ENCODE results near the gene LRP5. TPM values are rescaled to one million over a fixed set of nuclear protein-coding genes. Genes with fewer than 3 reads are reported as not detected.
"Not testable (repeated sequence)": the region's sequence is repeated elsewhere in the genome, so short reads cannot be mapped to it uniquely, and the experiment has no call there.

LRP5 gene
- total RNA-seq, 1 donor from 2014 or later = 9.4 TPM

DNA sequence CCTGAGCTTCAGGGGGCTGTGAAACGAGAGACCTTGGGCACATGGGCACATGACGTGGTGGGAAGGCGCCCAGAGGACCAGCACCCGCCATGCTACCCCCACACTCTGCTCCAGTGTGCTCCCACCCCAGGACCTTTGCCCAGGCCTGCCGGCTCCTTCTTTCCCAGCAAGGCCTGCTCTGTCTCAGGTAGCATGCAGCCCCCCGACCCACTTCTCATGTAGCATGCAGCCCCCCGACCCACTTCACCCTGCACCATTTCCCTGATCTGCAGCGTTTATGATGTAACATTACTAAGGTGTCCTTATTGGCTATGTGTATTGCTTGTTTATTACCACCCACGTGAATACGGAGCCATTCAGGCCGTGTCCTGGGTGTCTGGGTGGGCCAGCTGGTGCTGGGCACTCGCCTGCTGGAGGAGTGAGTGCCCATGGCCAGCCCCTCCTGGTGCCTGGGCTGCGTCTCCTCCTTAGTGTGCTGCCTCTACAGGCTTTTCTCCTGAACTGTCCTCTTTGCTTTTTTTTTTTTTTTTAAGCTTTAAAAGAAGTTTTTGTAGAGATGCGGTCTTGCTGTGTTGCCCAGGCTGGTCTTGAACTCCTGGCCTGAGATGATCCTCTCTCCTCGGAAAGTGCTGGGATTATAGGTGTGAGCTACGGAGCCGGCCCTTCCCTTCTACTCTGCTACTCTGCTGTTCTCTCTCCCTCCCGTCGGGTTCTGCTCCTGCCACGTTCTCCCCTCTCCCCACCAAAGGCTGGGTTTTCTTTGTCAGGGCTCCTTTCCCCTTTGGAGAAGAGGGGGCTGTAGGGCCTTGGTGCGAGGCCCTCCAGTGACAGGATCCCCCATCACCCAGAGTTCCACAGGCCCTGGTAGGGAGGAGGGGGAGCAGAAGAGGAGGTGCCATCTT lies 29.4 kb downstream of the LRP5 start:
- Mint-ChIP-seq H3K9me3 (no peaks in the 10 kb centered on the region), H3K36me3 (ENCODE audit: low read depth) (no peaks in the 10 kb centered on the region), H3K4me3 (ENCODE audit: low read depth) (no peak overlapping the region), H3K27ac (no peak overlapping the region), H3K4me1 (ENCODE audit: low read depth) (peaks cover 37% of the 10 kb centered on the region), H3K27me3 (ENCODE audit: low read depth) (no peaks in the 10 kb centered on the region)
- intact Hi-C loops (cut with micrococcal nuclease) = no loop called here
- no peak for DNase-seq (ENCODE audit: low spot score)

DNA sequence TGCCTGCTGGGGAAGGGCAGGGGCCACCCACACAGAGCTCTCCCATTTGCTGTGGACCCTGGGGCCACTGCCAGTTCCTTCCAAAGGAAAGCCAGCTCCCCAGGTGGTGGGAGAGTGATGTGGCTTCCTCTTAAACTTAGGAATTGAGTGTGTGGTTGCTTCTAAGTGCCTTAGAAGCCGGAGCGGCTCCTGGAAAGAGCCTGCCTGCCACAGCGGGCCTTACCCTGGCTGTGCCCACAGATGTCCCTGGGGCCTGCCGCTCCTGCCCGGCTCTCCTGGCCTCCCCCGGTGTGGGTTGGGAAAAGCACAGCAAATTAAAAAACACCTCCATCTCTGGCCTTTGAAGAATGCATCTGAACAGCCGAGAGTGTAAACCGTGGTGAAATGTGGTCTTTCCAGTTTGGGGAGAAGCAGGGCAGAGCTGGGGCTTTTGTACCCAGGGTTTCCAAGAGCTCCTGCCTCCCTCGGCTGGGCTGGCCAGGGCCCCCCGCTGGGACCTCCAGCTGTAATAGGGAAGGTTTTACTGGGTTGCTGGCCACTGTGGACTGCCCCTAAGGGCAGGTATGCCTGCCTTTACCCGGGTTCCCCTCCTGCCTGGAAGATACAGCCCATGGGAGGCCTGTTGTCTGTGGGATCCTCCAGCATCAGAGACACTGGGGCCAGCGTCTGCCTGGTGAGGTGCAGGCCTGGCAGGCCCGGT lies 30.2 kb downstream of the LRP5 start:
- intact Hi-C loops (cut with micrococcal nuclease) = no loop called here

DNA sequence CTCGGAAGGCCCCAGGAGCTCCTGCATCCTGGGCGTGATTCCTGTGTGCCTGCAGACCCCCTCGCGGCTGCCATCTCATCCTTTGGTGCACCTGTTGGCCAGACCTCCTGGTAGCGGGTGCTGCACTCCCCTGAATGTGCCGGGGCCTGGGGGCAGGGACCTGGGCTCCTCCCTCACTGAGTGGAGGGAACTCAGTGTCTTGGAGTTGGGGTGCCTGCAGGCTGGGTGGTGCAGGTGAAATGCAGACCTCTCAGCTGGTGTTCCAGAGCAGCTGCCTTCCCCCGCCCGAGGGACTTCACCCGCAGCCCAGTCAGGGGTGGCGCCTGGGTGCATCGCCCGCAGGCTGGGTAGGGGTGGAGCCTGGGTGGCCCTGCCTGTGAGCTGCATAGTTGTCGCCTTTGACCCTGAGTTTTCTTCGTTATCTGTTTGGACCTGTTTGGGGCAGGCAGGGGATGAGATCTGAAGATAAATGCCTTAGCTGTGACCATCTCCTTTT lies 31.4 kb downstream of the LRP5 start:
- no peaks in the 10 kb centered on the region for H3K36me3 Mint-ChIP-seq (ENCODE audit: low read depth)
- H3K9me3 Mint-ChIP-seq = no peaks in the 10 kb centered on the region
- intact Hi-C loops (cut with micrococcal nuclease) = no loop called here
- DNase-seq (ENCODE audit: low spot score) = no peak
- H3K4me3 Mint-ChIP-seq (ENCODE audit: low read depth) = no peak overlapping the region
- no peak overlapping the region for H3K27ac Mint-ChIP-seq
- peaks cover 21% of the 10 kb centered on the region for H3K4me1 Mint-ChIP-seq (ENCODE audit: low read depth)
- H3K27me3 Mint-ChIP-seq (ENCODE audit: low read depth) = no peaks in the 10 kb centered on the region

More for the DNA sequence above, 30.2 kb downstream of the LRP5 start:
- no peak overlapping the region for H3K4me3 Mint-ChIP-seq (ENCODE audit: low read depth)
- no peaks in the 10 kb centered on the region for H3K27me3 Mint-ChIP-seq (ENCODE audit: low read depth)
- H3K9me3 Mint-ChIP-seq = no peaks in the 10 kb centered on the region
- no peak overlapping the region for H3K27ac Mint-ChIP-seq
- H3K36me3 Mint-ChIP-seq (ENCODE audit: low read depth) = no peaks in the 10 kb centered on the region
- DNase-seq (ENCODE audit: low spot score) = no peak
- peaks cover 29% of the 10 kb centered on the region for H3K4me1 Mint-ChIP-seq (ENCODE audit: low read depth)

DNA sequence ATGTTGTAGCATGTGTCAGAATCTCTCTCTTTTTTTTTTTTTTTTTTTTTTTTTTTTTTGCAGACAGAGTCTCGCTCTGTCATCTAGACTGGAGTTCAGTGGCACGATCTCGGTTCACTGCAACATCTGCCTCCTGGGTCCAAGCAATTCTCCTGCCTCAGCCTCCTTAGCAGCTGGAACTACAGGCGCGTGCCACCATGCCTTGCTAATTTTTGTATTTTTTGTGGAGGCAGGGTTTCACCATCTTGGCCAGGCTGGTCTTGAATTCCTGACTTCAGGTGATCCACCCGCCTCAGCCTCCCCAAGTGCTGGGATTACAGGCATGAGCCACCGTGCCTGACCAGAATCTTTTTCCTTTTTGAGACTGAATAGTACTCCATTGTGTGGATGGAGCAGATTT lies 32.4 kb downstream of the LRP5 start:
- H3K36me3 Mint-ChIP-seq (ENCODE audit: low read depth); intact Hi-C loops (cut with micrococcal nuclease); H3K27ac Mint-ChIP-seq; H3K9me3 Mint-ChIP-seq; DNase-seq (ENCODE audit: low spot score); H3K4me3 Mint-ChIP-seq (ENCODE audit: low read depth); H3K27me3 Mint-ChIP-seq (ENCODE audit: low read depth): not testable (repeated sequence)
- H3K4me1 Mint-ChIP-seq (ENCODE audit: low read depth) = peaks cover 18% of the 10 kb centered on the region

DNA sequence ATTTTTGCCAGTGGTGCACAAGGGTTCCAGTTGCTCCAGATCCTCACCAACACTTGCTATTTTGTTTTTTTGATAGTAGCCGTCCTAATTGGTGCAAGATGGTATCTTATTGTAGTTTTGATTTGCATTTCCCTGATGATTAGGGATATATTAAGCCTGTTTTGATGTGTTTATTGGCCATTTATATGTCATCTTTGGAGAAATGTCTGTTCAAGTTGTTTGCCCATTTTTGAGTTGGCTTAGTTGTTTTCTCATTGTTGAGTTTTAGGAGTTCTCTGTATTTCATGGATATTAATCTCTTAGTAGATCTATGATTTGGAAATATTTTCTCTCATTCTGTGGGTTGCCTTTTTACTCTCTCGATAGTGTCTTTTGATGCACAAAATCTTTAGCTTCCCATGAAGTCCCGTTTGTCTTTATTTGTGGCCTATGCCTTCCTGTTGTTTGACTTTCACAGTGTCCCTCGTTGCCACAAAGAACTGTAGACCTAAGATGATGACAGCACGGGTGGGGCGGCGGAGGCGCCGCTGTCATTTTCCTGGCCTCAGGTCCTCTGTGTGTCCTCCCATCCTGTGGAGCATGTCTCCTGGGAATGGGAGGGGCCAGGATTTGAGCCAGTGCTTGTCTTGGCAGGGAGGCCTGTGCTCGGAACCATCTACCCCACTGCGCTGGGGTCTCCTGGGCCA lies 33.5 kb downstream of the LRP5 start:
- Mint-ChIP-seq H3K4me3 (ENCODE audit: low read depth) (no peak overlapping the region), H3K9me3 (no peaks in the 10 kb centered on the region), H3K36me3 (ENCODE audit: low read depth) (no peaks in the 10 kb centered on the region), H3K4me1 (ENCODE audit: low read depth) (peaks cover 10% of the 10 kb centered on the region), H3K27me3 (ENCODE audit: low read depth) (no peaks in the 10 kb centered on the region), H3K27ac (no peak overlapping the region)
- intact Hi-C loops (cut with micrococcal nuclease) = no loop called here
- no peak for DNase-seq (ENCODE audit: low spot score)

DNA sequence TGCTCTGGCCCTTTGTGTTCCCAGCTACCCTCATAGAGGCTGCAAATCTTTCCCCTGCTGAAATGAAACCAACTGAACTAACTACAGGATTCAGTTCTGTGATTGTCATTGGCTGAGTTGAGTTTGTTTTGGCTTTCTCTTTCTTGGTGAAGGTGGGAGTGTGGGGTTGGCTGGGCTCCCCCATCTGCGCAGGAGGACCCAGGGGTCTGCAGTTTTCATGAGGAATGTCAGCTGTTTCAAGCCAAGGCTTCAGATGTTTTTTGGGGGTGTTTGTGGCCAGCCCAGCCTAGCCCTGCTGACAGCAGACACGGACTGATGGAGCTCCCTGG lies 34.0 kb downstream of the LRP5 start:
- DNase-seq (ENCODE audit: low spot score) = no peak
- Mint-ChIP-seq H3K9me3 (no peaks in the 10 kb centered on the region), H3K27me3 (ENCODE audit: low read depth) (no peaks in the 10 kb centered on the region), H3K36me3 (ENCODE audit: low read depth) (no peaks in the 10 kb centered on the region), H3K4me3 (ENCODE audit: low read depth) (no peak overlapping the region), H3K27ac (no peak overlapping the region), H3K4me1 (ENCODE audit: low read depth) (peaks cover 6% of the 10 kb centered on the region)
- intact Hi-C loops (cut with micrococcal nuclease) = no loop called here

DNA sequence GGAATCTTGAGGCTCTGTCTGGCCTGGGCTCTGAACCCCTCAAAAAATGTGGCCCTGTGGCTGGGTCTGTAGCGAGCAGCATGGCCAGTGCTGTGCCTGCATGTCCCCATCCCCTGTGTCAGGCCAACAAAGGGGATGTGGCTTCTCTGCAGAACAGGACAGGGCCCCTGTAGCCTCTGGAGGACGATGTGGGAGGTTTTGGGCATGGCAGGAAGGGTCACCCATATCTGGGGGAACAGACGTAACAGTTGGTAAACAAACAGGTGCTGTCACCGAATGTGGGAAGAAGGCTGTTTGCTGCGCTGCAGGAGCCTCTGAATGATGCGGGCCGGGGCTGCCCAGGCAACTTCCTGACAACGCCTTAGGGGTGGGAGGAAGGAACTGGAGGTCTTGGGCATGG lies 35.0 kb downstream of the LRP5 start:
- Mint-ChIP-seq H3K4me3 (ENCODE audit: low read depth) (no peak overlapping the region), H3K9me3 (no peaks in the 10 kb centered on the region), H3K36me3 (ENCODE audit: low read depth) (no peaks in the 10 kb centered on the region), H3K4me1 (ENCODE audit: low read depth) (no peaks in the 10 kb centered on the region), H3K27ac (no peak overlapping the region), H3K27me3 (ENCODE audit: low read depth) (no peaks in the 10 kb centered on the region)
- intact Hi-C loops (cut with micrococcal nuclease) = no loop called here
- no peak for DNase-seq (ENCODE audit: low spot score)

DNA sequence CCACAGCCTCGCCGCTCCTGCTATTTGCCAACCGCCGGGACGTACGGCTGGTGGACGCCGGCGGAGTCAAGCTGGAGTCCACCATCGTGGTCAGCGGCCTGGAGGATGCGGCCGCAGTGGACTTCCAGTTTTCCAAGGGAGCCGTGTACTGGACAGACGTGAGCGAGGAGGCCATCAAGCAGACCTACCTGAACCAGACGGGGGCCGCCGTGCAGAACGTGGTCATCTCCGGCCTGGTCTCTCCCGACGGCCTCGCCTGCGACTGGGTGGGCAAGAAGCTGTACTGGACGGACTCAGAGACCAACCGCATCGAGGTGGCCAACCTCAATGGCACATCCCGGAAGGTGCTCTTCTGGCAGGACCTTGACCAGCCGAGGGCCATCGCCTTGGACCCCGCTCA lies 35.5 kb downstream of the LRP5 start:
- H3K4me1 Mint-ChIP-seq (ENCODE audit: low read depth) = no peaks in the 10 kb centered on the region
- H3K4me3 Mint-ChIP-seq (ENCODE audit: low read depth) = no peak overlapping the region
- no peaks in the 10 kb centered on the region for H3K9me3 Mint-ChIP-seq
- H3K27me3 Mint-ChIP-seq (ENCODE audit: low read depth) = no peaks in the 10 kb centered on the region
- intact Hi-C loops (cut with micrococcal nuclease) = no loop called here
- H3K27ac Mint-ChIP-seq = no peak overlapping the region
- no peaks in the 10 kb centered on the region for H3K36me3 Mint-ChIP-seq (ENCODE audit: low read depth)
- no peak for DNase-seq (ENCODE audit: low spot score)

DNA sequence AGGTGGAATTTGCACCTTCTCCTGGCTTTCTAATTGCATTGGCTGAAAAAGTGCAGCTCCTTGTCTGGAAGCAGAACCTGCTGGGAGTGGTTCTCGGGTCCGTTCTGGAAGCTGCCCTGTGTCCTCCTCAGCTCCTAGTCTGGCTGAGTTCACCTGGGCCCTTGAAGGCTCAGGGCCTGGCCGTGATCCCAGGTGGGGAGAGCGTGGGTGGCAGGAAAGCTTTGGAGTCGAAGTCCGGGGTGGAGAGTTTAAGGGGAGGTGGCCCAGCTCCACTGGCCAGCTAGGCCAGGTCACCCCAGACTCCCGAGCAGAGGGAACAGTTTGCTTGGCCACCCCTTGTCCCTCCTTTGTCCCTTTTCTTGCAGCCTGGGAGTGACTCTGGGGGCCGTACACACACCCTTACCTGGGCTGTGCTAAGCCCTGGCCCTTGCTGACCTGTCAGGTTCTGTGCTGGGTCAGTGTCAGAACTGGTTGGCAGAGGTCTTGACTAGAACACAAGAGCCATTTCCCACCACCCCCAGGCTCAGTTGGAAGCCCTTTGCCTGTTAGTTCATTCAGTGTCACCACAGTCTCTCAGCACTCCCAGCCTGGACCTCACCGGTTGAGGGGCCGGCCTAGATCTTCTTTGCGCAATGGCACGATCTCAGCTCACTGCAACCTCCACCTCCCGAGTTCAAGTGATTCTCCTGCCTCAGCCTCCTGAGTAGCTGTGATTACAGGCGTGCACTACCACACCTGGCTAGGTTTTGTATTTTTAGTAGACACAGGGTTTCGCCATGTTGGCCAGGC lies 37.3 kb downstream of the LRP5 start:
- Mint-ChIP-seq H3K27me3 (ENCODE audit: low read depth) (no peaks in the 10 kb centered on the region), H3K36me3 (ENCODE audit: low read depth) (no peaks in the 10 kb centered on the region), H3K4me1 (ENCODE audit: low read depth) (no peaks in the 10 kb centered on the region), H3K9me3 (no peaks in the 10 kb centered on the region), H3K4me3 (ENCODE audit: low read depth) (no peak overlapping the region), H3K27ac (no peak overlapping the region)
- DNase-seq (ENCODE audit: low spot score) = no peak
- intact Hi-C loops (cut with micrococcal nuclease) = no loop called here

DNA sequence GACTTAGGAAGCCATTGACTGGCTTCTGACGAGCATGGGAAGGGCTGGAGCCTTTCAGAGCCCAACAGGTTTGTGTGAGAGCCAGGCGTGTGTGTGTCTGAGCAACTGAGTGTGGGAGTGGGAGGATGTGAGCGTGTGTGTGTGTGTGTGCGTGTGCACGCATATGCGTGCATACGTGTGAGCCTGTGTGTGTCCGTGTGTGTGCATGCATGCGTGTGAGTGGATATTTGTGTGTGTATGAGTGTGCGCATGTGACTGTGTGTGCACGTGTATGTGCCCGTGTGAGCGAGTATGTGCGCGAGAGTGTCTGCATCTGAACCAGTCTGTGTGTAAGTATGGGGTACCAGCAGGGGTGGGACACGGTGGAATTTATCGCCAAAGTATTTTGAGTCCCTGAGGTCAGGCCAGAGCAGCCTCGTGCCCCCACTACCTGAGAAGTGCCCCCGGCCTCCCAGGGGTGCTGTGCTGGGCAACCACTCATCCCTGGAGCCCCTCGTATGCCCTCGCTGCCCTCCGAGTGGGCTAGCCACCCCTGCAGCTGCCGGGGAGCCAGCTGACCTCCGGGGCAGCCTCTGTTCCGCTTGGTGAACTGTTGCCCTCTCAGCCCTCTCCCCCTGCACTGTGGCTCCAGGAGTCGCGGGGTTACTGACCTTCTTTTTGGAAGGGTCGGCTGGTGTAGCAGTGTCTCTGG lies 38.5 kb downstream of the LRP5 start:
- no peaks in the 10 kb centered on the region for H3K27me3 Mint-ChIP-seq (ENCODE audit: low read depth)
- no peak overlapping the region for H3K27ac Mint-ChIP-seq
- no peak overlapping the region for H3K4me3 Mint-ChIP-seq (ENCODE audit: low read depth)
- no peaks in the 10 kb centered on the region for H3K4me1 Mint-ChIP-seq (ENCODE audit: low read depth)
- intact Hi-C loops (cut with micrococcal nuclease) = no loop called here
- no peaks in the 10 kb centered on the region for H3K36me3 Mint-ChIP-seq (ENCODE audit: low read depth)
- DNase-seq (ENCODE audit: low spot score) = no peak
- H3K9me3 Mint-ChIP-seq = no peaks in the 10 kb centered on the region

DNA sequence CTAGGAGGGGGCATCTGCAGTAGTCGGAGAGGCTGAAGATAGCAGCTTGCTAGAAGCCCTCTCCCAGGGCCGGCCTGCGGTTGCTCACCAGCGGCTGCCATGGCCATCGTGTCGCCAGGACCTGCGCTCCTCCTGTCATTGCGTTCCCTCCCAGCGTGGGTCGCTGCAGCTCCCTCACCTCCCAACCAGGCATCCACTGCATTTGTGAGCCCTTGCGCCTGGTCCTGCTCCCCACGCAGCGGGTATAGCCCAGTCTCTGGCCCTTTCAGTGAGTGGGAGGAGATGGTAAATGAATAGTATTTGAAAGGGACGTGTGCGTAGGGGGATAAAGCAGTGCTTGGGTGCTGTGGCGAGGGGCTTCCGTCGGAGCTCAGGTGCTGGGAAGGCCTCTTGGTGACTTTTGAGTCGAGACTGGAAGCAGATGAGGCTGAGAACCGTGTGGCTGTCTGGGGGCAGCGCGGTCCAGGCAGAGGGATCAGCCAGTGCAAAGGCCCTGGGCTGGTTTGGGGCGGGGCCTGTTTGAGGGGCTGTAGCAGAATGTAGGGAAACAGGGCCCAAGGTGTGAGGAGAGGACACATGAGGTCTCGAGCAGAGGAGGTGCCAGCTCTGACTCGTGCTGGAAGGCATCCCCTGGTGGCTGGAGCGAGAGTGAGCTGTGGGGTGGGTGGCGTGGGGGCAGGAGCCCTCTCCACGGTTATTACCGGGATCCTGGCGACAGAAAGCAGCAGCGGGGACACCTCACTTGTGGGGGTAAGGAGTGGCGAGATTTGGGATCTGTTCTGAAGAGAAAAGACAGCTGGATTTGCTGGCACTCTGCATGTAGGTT lies 39.3 kb downstream of the LRP5 start:
- Mint-ChIP-seq H3K27me3 (ENCODE audit: low read depth) (no peaks in the 10 kb centered on the region), H3K4me1 (ENCODE audit: low read depth) (no peaks in the 10 kb centered on the region), H3K36me3 (ENCODE audit: low read depth) (no peaks in the 10 kb centered on the region), H3K27ac (no peak overlapping the region), H3K9me3 (no peaks in the 10 kb centered on the region), H3K4me3 (ENCODE audit: low read depth) (no peak overlapping the region)
- intact Hi-C loops (cut with micrococcal nuclease) = no loop called here
- DNase-seq (ENCODE audit: low spot score) = no peak
